Ovary (tissue), 9 donors: ENCODE data around the gene IQCK. TPM values are rescaled to one million over a fixed set of nuclear protein-coding genes. Genes with fewer than 3 reads are reported as not detected.

ENCODE experiments used
- DNase-seq, 5 donors: peaks; one replicate each; pipeline ENCODE4 v3.0.0-alpha.2; 2019 to 2020
- H3K27ac ChIP-seq, 2 donors: fragments of 200-600 bp; one replicate each; pipeline versions ENCODE4 v1.5.1 to v1.8.0; 2019 to 2022
- H3K27me3 ChIP-seq: fragments of 200-600 bp; one replicate; pipeline ENCODE4 v1.8.0; 2022
- H3K36me3 ChIP-seq: fragments of 200-600 bp; sonication (generic); one replicate; pipeline ENCODE4 v1.5.1; 2019
- H3K4me1 ChIP-seq: one replicate; pipeline ENCODE4 v1.8.1; 2013; ENCODE audit warnings: mild to moderate bottlenecking, moderate library complexity; ENCODE audit not compliant: insufficient read depth
- H3K4me3 ChIP-seq: fragments of 200-600 bp; sonication (generic); one replicate; pipeline ENCODE4 v1.5.1; 2017
- H3K9me3 ChIP-seq, 2 donors: fragments of 200-600 bp in 1 of 2; sonication (generic) in 1 of 2; one replicate each; pipeline versions ENCODE4 v1.5.1 to v1.8.1; 2013 to 2019; ENCODE audit warnings: mild to moderate bottlenecking in 1 of 2, moderate library complexity in 1 of 2
- EP300 ChIP-seq: sonication (generic); formaldehyde crosslinking; IDR thresholded peaks from one replicate; pipeline ENCODE4 v1.6.1; 2017; ENCODE audit warnings: antibody characterized with exemption
- POLR2A ChIP-seq: fragments of 450-650 bp; IDR thresholded peaks from one replicate; pipeline ENCODE4 v1.6.1; 2017; ENCODE audit warnings: antibody characterized with exemption, mild to moderate bottlenecking, moderate library complexity
- WGBS, 3 donors: extraction: QIAGEN DNeasy Blood & Tissue Kit in 1 of 3; methylation state at CpG; one replicate each; pipeline versions ENCODE4 v1.1.5 to v1.1.7; 2013 to 2017; 5-methylcytosine and 5-hydroxymethylcytosine counted together
- intact Hi-C, 4 donors: fragments of 100-400 bp; cut with DNase I; formaldehyde crosslinking; loops; one replicate each; pipeline versions ENCODE4 v1.11.0 to v1.15.1; 2022 to 2023
- polyA plus RNA-seq, 2 donors: library from polyadenylated mRNA; stranded (reverse); fragments of 200-250 nt in 1 of 2; fragments of 350-450 nt in 1 of 2; fragmentation: Illumina TruSeq in 1 of 2; extraction: RNeasy Lipid Tissue Mini Kit (QIAGEN cat#74804) in 1 of 2; gene quantifications; one replicate each; pipeline ENCODE4 v1.2.3, GENCODE V29; 2013 to 2014
- total RNA-seq, 7 donors: library from RNA; depleted of rRNA in 2 of 7; stranded (reverse); fragments of >200 nt in 2 of 7; fragmentation: NEBNext Ultra II Directional in 3 of 7; extraction: Animal tissue kit (Norgen Biotek cat#: 25700) in 3 of 7; gene quantifications; one replicate each; pipeline versions ENCODE4 v1.1.0 to v1.2.4, GENCODE V29; 2016 to 2023
- TF ChIP-seq, protein P1 (sequence below), 3 donors: fragments of 450-650 bp in 2 of 3; fragments of 200-600 bp in 1 of 3; IDR thresholded peaks; one replicate each; pipeline versions ENCODE4 v1.5.1 to v1.8.0; 2016 to 2022; ENCODE audit warnings: antibody characterized with exemption in 3 of 3, mild to moderate bottlenecking in 1 of 3
- donor health status: DM: no; HTN: no; CAD: no; lungs with moderate emphysema.
- donor health status: DM: no; HTN: no; CAD: no.
- donor health status: Bipolar disorder and iron deficiency.
- donor health status: DM: yes; HTN: yes; CAD: no.
- donor health status: DM: no; HTN: no; CAD: no.
- donor health status: DM: yes; HTN: yes; CAD: no.

The IQCK gene
- total and polyA plus RNA-seq, 9 donors: 14.3 to 52.8 (median 18.0) TPM

DNA sequence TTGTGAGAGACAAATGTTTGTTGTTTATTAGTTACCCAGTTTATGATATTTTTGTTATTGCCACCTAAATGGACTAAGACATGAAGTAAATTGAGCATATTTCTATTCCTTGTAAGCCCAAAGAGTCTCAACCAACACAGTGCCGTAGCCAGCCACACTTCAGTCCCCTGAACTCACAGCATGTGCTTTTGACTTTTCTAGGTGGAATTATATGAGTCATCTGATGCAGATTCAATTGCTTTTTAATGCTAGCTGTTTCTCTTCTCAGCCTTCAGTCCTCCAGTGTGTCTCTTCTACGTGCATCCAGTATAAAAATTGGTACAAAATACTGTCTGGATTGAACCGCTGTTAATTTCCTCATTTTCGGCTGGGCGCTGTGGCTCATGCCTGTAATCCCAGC, 39.0 kb downstream of the IQCK start:
- no peak for TF ChIP-seq POLR2A
- TF ChIP-seq EP300: no peak
- TF ChIP-seq, protein P1, sequence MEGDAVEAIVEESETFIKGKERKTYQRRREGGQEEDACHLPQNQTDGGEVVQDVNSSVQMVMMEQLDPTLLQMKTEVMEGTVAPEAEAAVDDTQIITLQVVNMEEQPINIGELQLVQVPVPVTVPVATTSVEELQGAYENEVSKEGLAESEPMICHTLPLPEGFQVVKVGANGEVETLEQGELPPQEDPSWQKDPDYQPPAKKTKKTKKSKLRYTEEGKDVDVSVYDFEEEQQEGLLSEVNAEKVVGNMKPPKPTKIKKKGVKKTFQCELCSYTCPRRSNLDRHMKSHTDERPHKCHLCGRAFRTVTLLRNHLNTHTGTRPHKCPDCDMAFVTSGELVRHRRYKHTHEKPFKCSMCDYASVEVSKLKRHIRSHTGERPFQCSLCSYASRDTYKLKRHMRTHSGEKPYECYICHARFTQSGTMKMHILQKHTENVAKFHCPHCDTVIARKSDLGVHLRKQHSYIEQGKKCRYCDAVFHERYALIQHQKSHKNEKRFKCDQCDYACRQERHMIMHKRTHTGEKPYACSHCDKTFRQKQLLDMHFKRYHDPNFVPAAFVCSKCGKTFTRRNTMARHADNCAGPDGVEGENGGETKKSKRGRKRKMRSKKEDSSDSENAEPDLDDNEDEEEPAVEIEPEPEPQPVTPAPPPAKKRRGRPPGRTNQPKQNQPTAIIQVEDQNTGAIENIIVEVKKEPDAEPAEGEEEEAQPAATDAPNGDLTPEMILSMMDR (IDR thresholded peaks at IDR 0.05): no peak
- Histone ChIP-seq H3K4me3 (no peak overlapping the region), H3K36me3 (no peaks in the 10 kb centered on the region), H3K27ac (no peak overlapping the region), H3K9me3 (no peaks in the 10 kb centered on the region), H3K4me1 (peaks cover 6% of the 10 kb centered on the region), H3K27me3 (no peaks in the 10 kb centered on the region)
- WGBS, 3 donors: 87 to 94% (median 92%) methylated on average over 5 of the region's 5 CpGs
- no peak for DNase-seq
- intact Hi-C loops: no loop called here

DNA sequence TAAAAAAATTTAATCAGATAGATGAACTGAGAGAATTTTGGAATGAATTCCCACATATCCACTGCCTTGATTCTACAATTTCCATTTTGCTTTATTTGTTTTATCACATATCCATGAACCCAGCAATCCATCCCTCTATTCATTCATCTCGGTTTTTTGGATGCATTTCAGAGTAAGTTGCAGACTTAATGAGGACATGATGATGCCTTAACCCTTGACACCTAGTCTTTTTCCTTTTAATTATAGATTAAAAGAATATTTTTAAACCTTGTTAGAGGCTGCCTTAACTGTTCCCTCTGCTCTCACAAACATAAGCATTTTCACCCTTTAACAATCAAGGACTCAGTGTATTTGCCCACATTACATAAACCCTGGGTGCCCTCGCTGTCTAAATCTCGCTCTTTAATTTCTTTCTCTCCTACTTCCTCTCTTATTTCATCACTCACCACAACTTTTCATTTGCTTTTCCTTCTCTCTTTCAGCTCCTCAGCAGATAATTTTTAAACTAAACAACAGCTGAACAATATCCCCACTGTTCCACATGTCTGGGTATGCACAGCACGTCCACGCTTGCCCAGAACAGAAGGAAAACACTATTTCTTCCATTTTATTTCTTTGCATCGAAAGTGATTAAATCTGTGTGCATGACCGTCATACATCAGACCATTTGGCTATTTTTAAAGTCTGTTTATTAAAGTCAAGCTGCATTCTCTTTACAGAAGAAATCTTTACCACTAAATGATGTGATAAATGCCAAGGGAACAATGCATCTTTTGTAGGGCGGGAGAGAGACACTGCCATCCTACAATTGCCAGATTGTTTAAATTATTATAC, 39.9 kb downstream of the IQCK start:
- 17 to 30% (median 19%) methylated on average over 8 of the region's 8 CpGs for WGBS, 3 donors
- DNase-seq: no peak
- intact Hi-C loops: no loop called here
- no peak overlapping the region for H3K4me3 ChIP-seq
- no peaks in the 10 kb centered on the region for H3K9me3 ChIP-seq
- TF ChIP-seq, protein P1 (IDR thresholded peaks at IDR 0.05): no peak
- TF ChIP-seq EP300: no peak
- TF ChIP-seq POLR2A: no peak
- H3K36me3 ChIP-seq: no peaks in the 10 kb centered on the region
- no peak overlapping the region for H3K27ac ChIP-seq
- H3K27me3 ChIP-seq: no peaks in the 10 kb centered on the region
- H3K4me1 ChIP-seq: peaks cover 6% of the 10 kb centered on the region

DNA sequence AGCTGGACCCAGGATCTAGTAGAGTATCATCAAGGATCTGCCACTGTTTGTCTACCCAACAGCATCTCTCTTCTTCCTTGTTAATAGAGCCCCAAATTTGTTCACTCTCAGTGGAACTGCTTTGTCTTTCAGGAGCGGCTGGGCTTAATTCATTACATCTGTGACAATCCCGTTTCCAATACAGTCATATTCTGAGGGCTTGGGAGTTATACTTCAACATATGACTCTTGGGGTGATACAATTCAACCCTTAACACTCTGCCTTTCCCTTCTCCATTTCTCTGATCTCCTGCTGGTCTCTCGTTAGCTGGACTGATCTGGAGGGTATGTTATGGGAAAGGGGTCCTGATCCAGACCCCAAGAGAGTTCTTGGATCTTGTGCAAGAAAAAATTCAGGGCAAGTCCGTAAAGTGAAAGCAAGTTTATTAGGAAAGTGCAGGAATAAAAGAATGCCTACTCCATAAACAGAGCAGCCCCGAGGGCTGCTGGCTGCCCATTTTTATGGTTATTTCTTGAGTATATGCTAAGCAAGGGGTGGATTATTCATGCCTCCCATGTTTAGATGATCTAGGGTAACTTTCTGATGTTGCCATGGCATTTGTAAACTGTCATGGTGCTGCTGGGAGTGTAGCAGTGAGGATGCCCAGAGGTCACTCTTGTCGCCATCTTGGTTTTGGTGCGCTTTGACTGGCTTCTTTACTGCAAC, 42.4 kb downstream of the IQCK start:
- no peak for DNase-seq
- no peak overlapping the region for H3K4me3 ChIP-seq
- H3K9me3 ChIP-seq: no peaks in the 10 kb centered on the region
- TF ChIP-seq EP300 (no peak), POLR2A (no peak)
- TF ChIP-seq, protein P1 (IDR thresholded peaks at IDR 0.05): no peak
- H3K36me3 ChIP-seq: no peaks in the 10 kb centered on the region
- H3K27me3 ChIP-seq: no peaks in the 10 kb centered on the region
- intact Hi-C loops: loop anchor here in 1 of 4 donors (10.0 kb wide), 1 partner anchor 156 kb away; no protein-coding TSS in a partner anchor
- H3K4me1 ChIP-seq: peaks cover 2% of the 10 kb centered on the region
- H3K27ac ChIP-seq: no peak overlapping the region
- 95 to 99% (median 95%) methylated on average over 7 of the region's 7 CpGs for WGBS, 3 donors

DNA sequence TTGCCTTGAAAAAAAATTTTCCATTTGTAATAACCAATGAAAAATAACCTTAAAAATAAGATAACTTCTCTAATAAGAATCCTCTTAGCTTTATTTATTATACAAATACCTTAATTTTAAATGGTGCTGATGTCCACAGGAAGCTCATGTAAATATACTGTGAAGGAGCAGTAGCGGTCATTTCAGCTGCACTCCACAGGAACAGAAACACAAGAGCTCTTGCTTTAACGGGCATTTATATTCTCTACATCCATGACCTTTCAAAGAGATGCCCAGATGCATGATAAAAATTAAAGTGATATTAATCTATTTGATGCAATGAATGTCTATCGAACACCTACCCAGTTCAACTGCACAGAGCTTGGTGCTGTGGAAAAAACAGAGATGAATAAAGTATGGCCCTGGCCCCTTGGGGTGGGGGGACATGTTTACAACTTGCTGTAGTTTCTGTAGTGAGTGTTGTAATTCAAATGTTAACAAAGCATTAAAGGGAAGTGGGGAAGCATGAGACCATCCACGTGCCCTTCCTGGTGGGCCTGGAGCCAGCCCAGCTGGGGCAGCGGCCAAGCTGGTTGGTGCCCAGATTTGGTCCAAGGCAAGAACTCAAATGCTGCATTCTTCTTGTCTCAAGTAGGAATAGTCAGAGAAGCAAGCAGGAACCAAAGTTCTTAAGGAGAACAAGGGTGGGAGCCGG, 47.9 kb downstream of the IQCK start:
- H3K27me3 ChIP-seq: no peaks in the 10 kb centered on the region
- DNase-seq: peak in 1 of 5 donors; percentile 42
- 72 to 73% (median 72%) methylated on average over 6 of the region's 6 CpGs for WGBS, 3 donors
- H3K4me3 ChIP-seq: no peak overlapping the region
- H3K27ac ChIP-seq: no peak overlapping the region
- no peaks in the 10 kb centered on the region for H3K9me3 ChIP-seq
- intact Hi-C loops: loop anchor here in 1 of 4 donors (10.0 kb wide), 1 partner anchor 161 kb away; no protein-coding TSS in a partner anchor
- H3K36me3 ChIP-seq: no peaks in the 10 kb centered on the region
- TF ChIP-seq EP300: no peak
- TF ChIP-seq, protein P1 (IDR thresholded peaks at IDR 0.05): no peak
- no peak for TF ChIP-seq POLR2A
- H3K4me1 ChIP-seq: peaks cover 2% of the 10 kb centered on the region
